SH-SY5Y (cell line): ENCODE results near the gene PXDC1.

Experiments used
- GATA2 ChIP-seq: IDR thresholded peaks from 2 replicates; pipeline ENCODE4 v1.6.1; 2011; ENCODE audit warnings: mild to moderate bottlenecking, low read depth, low read length
- GATA3 ChIP-seq: IDR thresholded peaks from 2 replicates; pipeline ENCODE4 v1.6.1; 2011; ENCODE audit warnings: low read depth, mild to moderate bottlenecking, low read length, moderate library complexity

The PXDC1 gene

DNA sequence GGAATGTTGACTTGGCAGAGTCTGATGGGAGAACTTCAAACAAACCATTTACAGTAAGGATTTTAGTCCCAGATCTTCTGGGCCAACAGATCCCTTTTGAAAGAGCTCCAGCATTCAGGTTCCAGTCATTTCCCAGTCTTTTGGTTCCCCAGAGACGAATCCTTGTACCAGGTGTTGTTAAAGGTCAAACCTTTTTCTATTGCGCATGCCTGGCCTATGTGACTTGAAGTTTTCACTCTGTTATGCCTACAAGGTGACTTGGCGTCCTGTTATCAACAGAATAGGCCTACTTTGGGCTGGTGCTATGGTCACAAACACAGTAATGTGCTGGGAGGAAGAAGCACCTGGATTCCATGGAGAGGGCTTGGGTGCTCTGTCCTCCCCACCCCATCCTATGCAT is 52.3 kb downstream of the PXDC1 start:
- TF ChIP-seq GATA2 (no peak), GATA3 (no peak)

DNA sequence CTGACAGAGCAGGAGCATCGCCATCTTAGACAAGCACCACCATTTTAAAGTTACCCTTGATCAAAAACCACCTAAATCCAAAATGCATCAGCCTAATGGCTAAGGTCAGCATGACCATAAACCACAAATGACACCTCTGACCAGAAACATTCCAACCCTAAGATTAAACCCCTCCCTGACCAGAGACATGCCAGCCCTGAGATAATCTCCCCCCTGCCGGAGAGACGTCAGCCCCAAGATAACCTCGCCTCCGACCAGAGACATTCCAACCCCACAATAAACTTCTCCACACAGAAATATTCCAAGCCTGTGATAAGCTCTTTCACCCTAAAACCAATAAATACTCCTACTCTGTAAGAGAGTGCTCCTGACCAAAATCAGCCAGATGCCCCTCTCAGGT is 53.5 kb downstream of the PXDC1 start:
- TF ChIP-seq GATA2: no peak
- no peak for TF ChIP-seq GATA3

DNA sequence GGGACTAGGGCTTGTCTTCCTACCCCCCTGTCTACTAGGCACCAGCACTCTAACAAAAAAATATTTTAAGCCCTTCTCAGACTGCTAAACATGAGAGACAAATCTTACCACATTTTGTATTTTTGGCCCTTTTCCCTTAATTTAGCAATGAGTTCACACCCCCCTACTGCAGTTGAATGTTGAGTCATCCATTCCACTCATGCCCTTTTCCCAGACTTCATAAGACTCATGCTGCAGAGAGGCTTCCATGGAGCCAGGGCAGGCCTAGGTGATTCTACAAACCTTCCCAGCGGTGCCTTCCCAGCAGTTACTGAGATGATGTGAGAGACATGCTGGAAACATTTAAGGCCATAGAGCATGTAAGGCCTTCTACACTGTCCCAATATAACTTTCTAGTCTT is 53.9 kb downstream of the PXDC1 start:
- no peak for TF ChIP-seq GATA2
- TF ChIP-seq GATA3: no peak

DNA sequence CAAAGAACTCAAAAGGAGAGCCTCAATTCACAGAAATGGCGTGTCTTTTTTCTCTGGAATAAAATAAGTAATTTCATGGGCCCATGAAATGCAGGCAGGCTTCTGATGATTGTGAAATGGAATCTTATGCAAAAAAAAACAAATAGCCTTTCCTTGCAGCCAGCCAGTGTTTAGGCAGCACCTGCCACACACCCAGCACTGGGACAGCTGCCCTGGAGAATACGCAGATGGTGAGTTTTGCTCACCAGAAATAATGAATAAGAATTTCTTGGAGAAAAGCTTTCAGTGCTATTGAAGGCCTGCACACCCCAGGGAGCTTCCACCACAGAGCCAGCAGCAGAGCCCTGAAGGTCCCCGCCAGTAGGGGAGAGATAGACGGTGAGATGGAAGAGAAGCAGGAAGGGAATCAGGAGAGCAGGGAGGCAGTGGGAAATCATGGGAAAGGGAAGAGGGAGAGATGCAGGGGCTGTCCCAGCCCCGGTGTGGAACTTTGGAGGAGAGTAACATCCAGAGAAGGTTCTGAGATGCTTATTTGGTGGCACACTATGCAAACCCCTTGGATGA is 54.9 kb downstream of the PXDC1 start:
- TF ChIP-seq GATA3: no peak
- TF ChIP-seq GATA2: no peak

DNA sequence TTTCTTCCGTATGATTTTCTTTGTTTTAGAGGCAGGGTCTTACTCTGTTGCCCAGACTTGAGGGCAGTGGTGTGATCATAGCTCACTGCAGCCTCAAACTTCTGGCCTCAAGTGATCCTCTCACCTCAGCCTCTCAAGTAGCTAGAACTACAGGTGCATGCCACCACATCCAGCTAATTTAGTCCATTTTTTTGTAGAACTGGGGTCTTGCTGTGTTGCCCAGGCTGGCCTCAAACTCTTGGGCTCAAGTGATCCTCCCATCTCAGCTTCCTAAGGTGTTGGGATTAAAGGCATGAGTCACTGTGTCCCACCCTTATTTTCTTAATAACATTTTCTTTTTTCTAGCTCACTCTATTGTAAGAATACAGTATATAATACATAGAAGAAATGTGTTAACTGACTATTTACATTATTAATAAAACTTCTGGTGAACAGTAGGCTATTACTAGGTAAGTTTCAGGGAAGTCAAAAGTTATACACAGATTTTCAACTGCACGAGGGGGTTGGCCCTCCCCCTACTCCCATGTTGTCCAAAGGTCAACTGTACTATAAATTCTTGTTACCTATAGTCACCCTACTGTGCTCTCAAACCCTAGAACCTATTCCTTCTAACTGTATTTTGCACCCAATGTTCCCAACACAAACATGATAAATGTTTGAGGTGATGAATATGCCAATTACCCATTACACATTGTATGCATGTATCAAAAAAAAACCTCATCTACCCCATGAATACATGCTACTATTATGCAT is 56.3 kb downstream of the PXDC1 start:
- TF ChIP-seq GATA3 (no peak), GATA2 (no peak)

DNA sequence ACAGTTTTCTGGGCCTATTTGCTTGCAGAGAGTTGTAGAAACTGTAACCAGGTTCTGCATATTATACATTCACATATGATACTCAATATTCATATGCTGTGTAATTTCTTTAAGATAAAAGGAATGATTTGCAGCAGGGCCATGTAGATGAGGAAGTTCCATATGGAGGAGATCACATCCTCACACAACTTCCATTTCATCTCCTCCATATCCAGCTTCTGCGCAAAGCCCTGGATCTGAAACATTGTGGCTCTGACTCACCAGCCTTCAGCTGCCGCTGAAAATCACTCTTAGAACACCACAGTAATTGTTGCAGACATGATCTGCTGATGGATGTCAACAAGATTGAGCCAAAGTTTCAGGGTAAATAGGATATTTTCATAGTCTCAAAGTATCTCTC is 57.7 kb downstream of the PXDC1 start:
- no peak for TF ChIP-seq GATA2
- TF ChIP-seq GATA3: no peak

DNA sequence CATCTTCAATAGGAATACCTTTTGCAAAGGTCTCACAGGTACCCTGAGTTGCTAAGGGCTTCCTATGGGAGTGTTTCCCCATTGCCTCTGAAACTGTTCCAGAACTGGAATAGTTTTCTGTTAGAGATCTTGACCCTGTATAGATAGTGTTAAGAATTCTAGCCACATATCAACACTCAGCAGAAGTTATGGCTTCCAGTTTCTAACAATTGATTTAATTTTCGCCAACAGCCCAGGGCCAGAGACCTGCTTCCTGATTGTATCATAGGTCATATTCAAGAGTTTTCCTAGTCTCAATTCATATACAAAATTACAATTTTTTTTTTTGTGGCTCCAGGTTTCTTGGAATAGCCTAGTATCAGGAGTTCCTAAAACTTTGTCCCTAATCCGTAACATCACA is 61.0 kb downstream of the PXDC1 start:
- no peak for TF ChIP-seq GATA2
- TF ChIP-seq GATA3: no peak

DNA sequence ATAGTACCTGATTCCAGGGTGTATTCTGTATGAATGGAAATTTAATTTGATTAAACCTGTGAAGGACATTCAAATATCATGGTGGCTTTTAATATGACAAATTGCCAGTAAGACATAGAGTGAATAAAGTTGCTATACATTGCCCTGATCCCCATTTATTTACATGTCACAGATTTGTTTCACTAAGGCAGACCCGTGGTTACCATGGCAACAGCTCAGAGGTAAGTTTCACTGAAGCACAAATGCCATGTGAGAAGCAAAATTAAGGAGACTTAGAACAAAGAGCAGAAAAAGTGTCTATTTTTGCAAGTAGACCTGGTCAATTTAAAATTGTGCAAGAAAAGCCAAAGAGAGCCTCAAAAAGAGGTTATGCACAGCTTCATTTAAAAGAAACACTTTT is 63.7 kb downstream of the PXDC1 start:
- no peak for TF ChIP-seq GATA3

DNA sequence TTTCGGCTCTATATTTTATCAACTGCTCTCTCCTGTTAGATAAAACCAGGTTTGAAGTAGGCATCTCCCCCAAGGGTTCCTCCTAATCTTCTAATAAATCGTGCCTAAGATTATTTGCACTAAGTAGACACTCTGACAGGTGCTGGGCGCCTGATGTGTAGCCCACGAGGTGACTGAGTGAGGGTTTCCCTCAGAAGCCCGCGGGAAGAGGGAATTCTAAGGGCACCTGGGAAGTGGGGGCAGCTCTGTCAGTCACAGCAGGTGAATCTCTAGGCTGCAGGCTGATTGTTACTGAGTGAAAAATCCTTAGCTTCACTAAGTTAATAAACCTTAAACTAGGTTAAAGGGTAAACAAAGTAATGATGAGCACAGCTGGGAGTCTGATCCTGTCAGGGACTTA is 68.2 kb downstream of the PXDC1 start:
- TF ChIP-seq GATA3 (no peak), GATA2 (no peak)

DNA sequence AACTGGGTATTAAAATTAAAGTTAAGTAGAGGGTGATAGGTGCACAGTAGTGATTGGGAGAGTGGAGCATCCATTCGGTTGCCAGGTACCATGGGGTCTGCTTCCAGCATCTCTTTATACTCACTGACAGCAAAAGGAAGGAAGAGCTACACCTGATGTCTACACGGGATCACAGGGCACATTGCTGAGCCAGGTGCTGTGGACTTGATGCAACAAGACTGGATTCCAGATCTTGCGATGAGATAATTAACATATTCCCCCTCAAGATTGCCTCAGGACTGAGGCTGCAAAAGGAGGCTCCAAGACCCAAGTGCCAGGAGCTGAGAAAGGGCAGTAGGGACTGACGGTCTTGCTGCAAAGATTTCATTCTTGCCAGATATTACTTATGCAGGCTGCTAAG is 72.6 kb downstream of the PXDC1 start:
- TF ChIP-seq GATA3 (no peak), GATA2 (no peak)
